B cell (primary cell): ENCODE results near the gene PPP2R2C. TPM values are rescaled to one million over a fixed set of nuclear protein-coding genes. Genes with fewer than 3 reads are reported as not detected.

ENCODE experiments used
- ATAC-seq: fragments of 200-7000 bp; cut with Tn5 transposase; one replicate; pipeline ENCODE4 v1.10.0; 2021; ENCODE audit warnings: low read depth, mild to moderate bottlenecking, moderate number of reproducible peaks, moderate library complexity
- CTCF ChIA-PET: fragments of 350-600 bp; sonication (Branson Sonifier 250); formaldehyde crosslinking; loops from one replicate; lab custom pipeline; 2021; ENCODE audit warnings: antibody characterized with exemption, inconsistent platforms; lab: Charles Lee
- POLR2A ChIA-PET: fragments of 350-600 bp; sonication (Branson Sonifier 250); formaldehyde crosslinking; loops from one replicate; lab custom pipeline; 2021; ENCODE audit warnings: antibody characterized with exemption; lab: Charles Lee
- DNase-seq: peaks from one replicate; pipeline ENCODE4 v3.0.0; 2013
- H2AFZ ChIP-seq: 2 replicates; pipeline ENCODE4 v1.6.1; 2012; ENCODE audit warnings: mild to moderate bottlenecking, low read depth, low read length; ENCODE audit not compliant: insufficient read depth, poor library complexity, severe bottlenecking
- H3K27ac ChIP-seq, 2 donors: 1 replicate in 1 of 2; 2 replicates in 1 of 2; pipeline ENCODE4 v1.5.1; 2012 to 2013; ENCODE audit warnings: low read length in 2 of 2, mild to moderate bottlenecking in 2 of 2, moderate library complexity in 1 of 2
- H3K27me3 ChIP-seq, 4 experiments: fragments of 200-600 bp in 1 of 4; sonication (generic) in 1 of 4; replicated peaks in 1 of 4; 1 replicate in 2 of 4; 2 replicates in 2 of 4; pipeline versions ENCODE4 v1.6.1 to v1.7.0; 2013 to 2016; ENCODE audit warnings: low read length in 3 of 4, mild to moderate bottlenecking in 2 of 4, mixed read lengths in 1 of 4, moderate library complexity in 1 of 4; ENCODE audit not compliant: insufficient read depth in 4 of 4, control insufficient read depth in 3 of 4; ENCODE audit errors: control extremely low read depth in 1 of 4
- H3K36me3 ChIP-seq, 2 experiments: replicated peaks in 1 of 2; 1 replicate in 1 of 2; 2 replicates in 1 of 2; pipeline versions ENCODE4 v1.6.1 to v1.7.1; 2013; ENCODE audit warnings: low read length in 1 of 2; ENCODE audit not compliant: insufficient read depth in 2 of 2, control insufficient read depth in 1 of 2; ENCODE audit errors: control extremely low read depth in 1 of 2, extremely low read depth in 1 of 2
- H3K4me1 ChIP-seq, 2 donors: fragments of 200-600 bp in 1 of 2; sonication (generic) in 1 of 2; 1 replicate in 1 of 2; 2 replicates in 1 of 2; pipeline versions ENCODE4 v1.5.1 to v1.6.1; 2013 to 2017; ENCODE audit warnings: low read length in 2 of 2; ENCODE audit not compliant: control insufficient read depth in 2 of 2, insufficient read depth in 2 of 2
- H3K4me2 ChIP-seq: replicated peaks from 2 replicates; pipeline ENCODE3; 2012; ENCODE audit warnings: mild to moderate bottlenecking, low read depth, low read length; ENCODE audit not compliant: poor library complexity, severe bottlenecking
- H3K4me3 ChIP-seq, 5 experiments: fragments of 200-600 bp in 1 of 5; sonication (generic) in 1 of 5; 1 replicate in 3 of 5; 2 replicates in 2 of 5; pipeline versions ENCODE4 v1.5.1 to v1.7.0; 2011 to 2016; ENCODE audit warnings: low read length in 4 of 5, mild to moderate bottlenecking in 4 of 5, low read depth in 2 of 5, control low read depth in 1 of 5, moderate library complexity in 1 of 5; ENCODE audit not compliant: insufficient read depth in 1 of 5; ENCODE audit errors: control extremely low read depth in 1 of 5, extremely low read depth in 1 of 5
- H3K79me2 ChIP-seq: fragments of 200-600 bp; sonication (generic); one replicate; pipeline ENCODE4 v1.6.0; 2016; ENCODE audit warnings: low read length; ENCODE audit not compliant: control insufficient read depth, insufficient read depth
- H3K9ac ChIP-seq: fragments of 200-600 bp; sonication (generic); 2 replicates; pipeline ENCODE4 v1.6.1; 2017; ENCODE audit warnings: mild to moderate bottlenecking, low read length, moderate library complexity
- H3K9me3 ChIP-seq, 3 donors: one replicate each; pipeline versions ENCODE4 v1.6.1 to v1.7.1; 2013; ENCODE audit warnings: low read length in 2 of 3; ENCODE audit not compliant: control insufficient read depth in 2 of 3, insufficient read depth in 1 of 3; ENCODE audit errors: control extremely low read depth in 1 of 3
- H4K20me1 ChIP-seq: 2 replicates; pipeline ENCODE4 v1.6.0; 2012; ENCODE audit warnings: mild to moderate bottlenecking, low read length; ENCODE audit not compliant: insufficient read depth, control insufficient read depth, poor library complexity, severe bottlenecking
- H3K27ac Mint-ChIP-seq: one replicate; pipeline ENCODE4 v1.8.0; 2021; ENCODE audit warnings: mixed read lengths
- H3K27me3 Mint-ChIP-seq: one replicate; pipeline ENCODE4 v1.8.0; 2021; ENCODE audit warnings: mixed read lengths
- H3K4me1 Mint-ChIP-seq: one replicate; pipeline ENCODE4 v1.8.0; 2021; ENCODE audit warnings: mixed read lengths
- H3K4me3 Mint-ChIP-seq: one replicate; pipeline ENCODE4 v1.8.0; 2021; ENCODE audit warnings: mixed read lengths
- H3K9me3 Mint-ChIP-seq: one replicate; pipeline ENCODE4 v1.8.0; 2022; ENCODE audit warnings: mixed read lengths; ENCODE audit not compliant: insufficient read depth
- CTCF ChIP-seq: fragments of 200-600 bp; IDR thresholded peaks from one replicate; pipeline ENCODE4 v1.8.0; 2022; ENCODE audit warnings: antibody characterized with exemption, mild to moderate bottlenecking
- EZH2 ChIP-seq: IDR thresholded peaks from 2 replicates; pipeline ENCODE4 v1.6.1; 2012; ENCODE audit warnings: borderline replicate concordance, low read depth, mild to moderate bottlenecking, moderate library complexity, low read length; ENCODE audit not compliant: insufficient read depth, poor library complexity, severe bottlenecking
- WGBS: methylation state at CpG from one replicate; pipeline ENCODE4 v1.1.5; 2013; ENCODE audit warnings: missing lambda C conversion rate; ENCODE audit not compliant: insufficient coverage; 5-methylcytosine and 5-hydroxymethylcytosine counted together
- intact Hi-C: fragments of 100-400 bp; cut with micrococcal nuclease; formaldehyde crosslinking; loops from one replicate; pipeline ENCODE4 v1.10.0; 2022
- polyA plus RNA-seq: library from polyadenylated mRNA; depleted of rRNA; stranded (reverse); fragments of >200 nt; gene quantifications from 2 replicates; pipeline ENCODE4 v1.2.3, GENCODE V29; 2012
- total RNA-seq, 2 donors: library from RNA; stranded (reverse); fragments of 120-200 nt in 1 of 2; gene quantifications; 1 replicate in 1 of 2; 2 replicates in 1 of 2; pipeline versions ENCODE4 v1.2.3 to v1.2.4, GENCODE V29; 2013 to 2022

The PPP2R2C gene
- total and polyA plus RNA-seq, 2 donors (not counting 1 experiment from before 2014, with no cell fraction given), result not detected

- TF ChIP-seq CTCF (no peak), EZH2 (no peak)
- Histone ChIP-seq H3K79me2 (no peaks in the 10 kb centered on the region), H3K4me3 (no peak overlapping the region), H2AFZ (no peak overlapping the region), H3K27me3 (peaks cover 0 to 32% (median 3%) of the 10 kb centered on the region in 4 experiments), H3K9me3 (peaks cover 0 to 27% (median 0%) of the 10 kb centered on the region in 3 donors), H3K4me1 (no peaks in the 10 kb centered on the region), H3K36me3 (no peaks in the 10 kb centered on the region), H3K9ac (no peak overlapping the region), H3K27ac (no peak overlapping the region), H3K4me2 (no peak overlapping the region), H4K20me1 (no peaks in the 10 kb centered on the region)
- Mint-ChIP-seq H3K27me3 (peaks cover 32% of the 10 kb centered on the region), H3K4me3 (no peak overlapping the region), H3K9me3 (no peaks in the 10 kb centered on the region), H3K27ac (no peak overlapping the region), H3K4me1 (no peaks in the 10 kb centered on the region)
- 93% methylated on average over 23 of the region's 28 CpGs for WGBS
- intact Hi-C loops, result loop anchor here (1.0 kb wide), 1 partner anchor 76 kb away; no protein-coding TSS in a partner anchor
- ATAC-seq (no peak), DNase-seq (no peak)
- ChIA-PET CTCF (interaction anchor here (1.3 to 17.6 kb wide), 9 partner anchors 8 to 328 kb away, joined by 3 to 451 read pairs (median 8); no protein-coding TSS in a partner anchor), POLR2A (no interaction called here)
These were observed 145.9 kb downstream of the PPP2R2C start for GRCh38 chr4:6326312-6327060.

- H3K9me3 Mint-ChIP-seq, result no peaks in the 10 kb centered on the region
- Histone ChIP-seq H2AFZ (no peak overlapping the region), H3K4me3 (no peak overlapping the region), H3K27ac (no peak overlapping the region), H3K36me3 (no peaks in the 10 kb centered on the region), H3K79me2 (no peaks in the 10 kb centered on the region), H3K27me3 (peaks cover 0 to 32% (median 4%) of the 10 kb centered on the region in 4 experiments), H3K4me2 (no peak overlapping the region), H4K20me1 (no peaks in the 10 kb centered on the region), H3K9ac (no peak overlapping the region), H3K4me1 (no peaks in the 10 kb centered on the region), H3K9me3 (peaks cover 0 to 20% (median 0%) of the 10 kb centered on the region in 3 donors)
- H3K4me3 Mint-ChIP-seq, result no peak overlapping the region
- ATAC-seq, result no peak
- 91% methylated on average over 14 of the region's 14 CpGs for WGBS
- no peak overlapping the region for H3K27ac Mint-ChIP-seq
- peaks cover 32% of the 10 kb centered on the region for H3K27me3 Mint-ChIP-seq
- ChIA-PET POLR2A (no interaction called here), CTCF (interaction anchor here (17.6 kb wide), 1 partner anchor 73 kb away, joined by 451 read pairs; no protein-coding TSS in a partner anchor)
- no peak for DNase-seq
- TF ChIP-seq EZH2, result no peak
- TF ChIP-seq CTCF, result no peak
- intact Hi-C loops, result no loop called here
- no peaks in the 10 kb centered on the region for H3K4me1 Mint-ChIP-seq
These were observed 146.6 kb downstream of the PPP2R2C start for GRCh38 chr4:6325788-6326290.
